ENCODE data around the gene PSTPIP1.

PSTPIP1 gene

GRCh38 chr15:77042955-77043920 is 48.3 kb downstream of the PSTPIP1 start:
- no peak for DNase-seq (ENCODE audit: low read depth in 2 of 2)

GRCh38 chr15:77044228-77045042 is 49.5 kb downstream of the PSTPIP1 start:
- no peak for DNase-seq (ENCODE audit: low read depth in 2 of 2)

- no peak for DNase-seq (ENCODE audit: low read depth in 2 of 2)
These were observed 51.1 kb downstream of the PSTPIP1 start for GRCh38 chr15:77045985-77046384.

GRCh38 chr15:77046704-77047412 is 51.9 kb downstream of the PSTPIP1 start:
- no peak for DNase-seq (ENCODE audit: low read depth in 2 of 2)

GRCh38 chr15:77048135-77048876 is 53.4 kb downstream of the PSTPIP1 start:
- no peak for DNase-seq (ENCODE audit: low read depth in 2 of 2)

- DNase-seq (ENCODE audit: low read depth in 2 of 2) = no peak
These were observed 57.6 kb downstream of the PSTPIP1 start for GRCh38 chr15:77052556-77052955.

GRCh38 chr15:77053709-77054108 is 58.8 kb downstream of the PSTPIP1 start:
- DNase-seq (ENCODE audit: low read depth in 2 of 2) = no peak

GRCh38 chr15:77057072-77057471 is 62.1 kb downstream of the PSTPIP1 start:
- DNase-seq (ENCODE audit: low read depth in 2 of 2) = no peak

GRCh38 chr15:77057685-77058084 is 62.8 kb downstream of the PSTPIP1 start:
- DNase-seq (ENCODE audit: low read depth in 2 of 2) = no peak

- DNase-seq (ENCODE audit: low read depth in 2 of 2) = no peak
These were observed 63.5 kb downstream of the PSTPIP1 start for GRCh38 chr15:77058468-77058867.

GRCh38 chr15:77059786-77060361 is 64.9 kb downstream of the PSTPIP1 start:
- no peak for DNase-seq (ENCODE audit: low read depth in 2 of 2)

GRCh38 chr15:77060546-77060945 is 65.6 kb downstream of the PSTPIP1 start:
- DNase-seq (ENCODE audit: low read depth in 2 of 2) = no peak

GRCh38 chr15:77063249-77063648 is 68.3 kb downstream of the PSTPIP1 start:
- no peak for DNase-seq (ENCODE audit: low read depth in 2 of 2)

- no peak for DNase-seq (ENCODE audit: low read depth in 2 of 2)
These were observed 69.1 kb downstream of the PSTPIP1 start for GRCh38 chr15:77064063-77064462.

- DNase-seq (ENCODE audit: low read depth in 2 of 2) = no peak
These were observed 69.8 kb downstream of the PSTPIP1 start for GRCh38 chr15:77064539-77065308.

GRCh38 chr15:77066971-77067690 is 72.2 kb downstream of the PSTPIP1 start:
- DNase-seq (ENCODE audit: low read depth in 2 of 2) = no peak

GRCh38 chr15:77067691-77068367 is 72.9 kb downstream of the PSTPIP1 start:
- no peak for DNase-seq (ENCODE audit: low read depth in 2 of 2)

- DNase-seq (ENCODE audit: low read depth in 2 of 2) = no peak
These were observed 73.7 kb downstream of the PSTPIP1 start for GRCh38 chr15:77068633-77069032.

All from stimulated activated CD4-positive, alpha-beta T cell treated with anti-CD3 and anti-CD28 coated beads, Interleukin-1b, Interleukin-23, amount 100 ng/mL, for 1 hour (primary cell).